NT2/D1 (cell line): ENCODE results near the gene ETHE1.

Source experiments
- SUZ12 ChIP-seq: IDR thresholded peaks from 2 replicates; pipeline ENCODE4 v1.6.1; 2011; ENCODE audit not compliant: insufficient read length, insufficient read depth; ENCODE audit errors: extremely low read depth
- YY1 ChIP-seq: IDR thresholded peaks from 2 replicates; pipeline ENCODE4 v1.6.1; 2011; ENCODE audit not compliant: insufficient read length, insufficient read depth
- ZNF274 ChIP-seq: IDR thresholded peaks from 2 replicates; pipeline ENCODE4 v1.6.1; 2011; ENCODE audit warnings: mild to moderate bottlenecking, low read depth, low read length

DNA sequence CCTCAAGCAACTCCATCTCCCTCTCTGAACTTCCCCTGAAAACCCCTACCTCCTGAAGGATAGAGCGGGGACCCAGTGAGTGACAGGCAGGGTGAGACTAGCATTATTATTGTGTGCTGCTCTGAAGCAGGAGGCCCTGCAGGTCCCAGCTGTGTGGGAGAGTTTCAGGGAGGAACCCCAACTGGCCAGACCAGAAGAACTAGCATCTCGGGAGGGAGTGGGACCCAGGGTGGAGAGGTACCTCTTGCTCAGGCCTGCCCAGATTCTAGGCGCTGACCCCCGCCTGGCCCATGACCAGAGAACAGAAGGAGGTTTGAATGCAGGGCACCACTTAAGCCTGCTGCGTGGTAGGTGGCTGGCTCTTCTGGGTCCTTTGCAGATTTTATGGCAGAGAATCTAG is 55.9 kb downstream of the ETHE1 start:
- TF ChIP-seq YY1 (no peak), SUZ12 (no peak), ZNF274 (no peak)
